ENCODE results near the gene ORC1.
A peak's percentile ranks its signal among the peaks of the same experiment; 100 is the strongest.

Gene ORC1

GRCh38 chr1:52404116-52404974 is at the start of gene ORC1, which contains the start of gene PRPF38A:
TSS of gene ORC1 (minus strand) at chr1:52404423. CDS start at chr1:52402223, 2,200 bp downstream.
TSS of gene PRPF38A (plus strand) at chr1:52404602. CDS start at chr1:52404750, 148 bp downstream.
- peak; percentile 95 for DNase-seq (ENCODE audit: low spot score)
- in situ Hi-C loops (cut with MboI; ENCODE audit: low pct_unique_long_range_greater_than_20kb, low sequenced_read_pairs, unreplicated experiment) = no loop called here
- TF ChIP-seq CTCF (IDR thresholded peaks at IDR 0.05; ENCODE audit: extremely low read depth, insufficient read depth, missing control alignments) = peak; percentile 38

GRCh38 chr1:52444463-52444862 is 40.2 kb upstream of the ORC1 start:
- TF ChIP-seq CTCF (IDR thresholded peaks at IDR 0.05; ENCODE audit: extremely low read depth, insufficient read depth, missing control alignments) = no peak
- DNase-seq (ENCODE audit: low spot score) = no peak
- in situ Hi-C loops (cut with MboI; ENCODE audit: low pct_unique_long_range_greater_than_20kb, low sequenced_read_pairs, unreplicated experiment) = no loop called here

GRCh38 chr1:52439976-52440375 is 35.8 kb upstream of the ORC1 start:
- TF ChIP-seq CTCF (IDR thresholded peaks at IDR 0.05; ENCODE audit: extremely low read depth, insufficient read depth, missing control alignments) = no peak
- in situ Hi-C loops (cut with MboI; ENCODE audit: low pct_unique_long_range_greater_than_20kb, low sequenced_read_pairs, unreplicated experiment) = no loop called here
- DNase-seq (ENCODE audit: low spot score) = no peak

GRCh38 chr1:52436817-52437216 is 32.6 kb upstream of the ORC1 start:
- TF ChIP-seq CTCF (IDR thresholded peaks at IDR 0.05; ENCODE audit: extremely low read depth, insufficient read depth, missing control alignments) = no peak
- in situ Hi-C loops (cut with MboI; ENCODE audit: low pct_unique_long_range_greater_than_20kb, low sequenced_read_pairs, unreplicated experiment) = no loop called here

GRCh38 chr1:52435650-52436049 is 31.4 kb upstream of the ORC1 start:
- DNase-seq (ENCODE audit: low spot score) = no peak
- in situ Hi-C loops (cut with MboI; ENCODE audit: low pct_unique_long_range_greater_than_20kb, low sequenced_read_pairs, unreplicated experiment) = no loop called here
- TF ChIP-seq CTCF (IDR thresholded peaks at IDR 0.05; ENCODE audit: extremely low read depth, insufficient read depth, missing control alignments) = no peak

More at GRCh38 chr1:52436817-52437216, 32.6 kb upstream of the ORC1 start:
- DNase-seq (ENCODE audit: low spot score) = no peak

GRCh38 chr1:52435211-52435610 is 31.0 kb upstream of the ORC1 start:
- in situ Hi-C loops (cut with MboI; ENCODE audit: low pct_unique_long_range_greater_than_20kb, low sequenced_read_pairs, unreplicated experiment) = no loop called here
- no peak for DNase-seq (ENCODE audit: low spot score)
- TF ChIP-seq CTCF (IDR thresholded peaks at IDR 0.05; ENCODE audit: extremely low read depth, insufficient read depth, missing control alignments) = no peak

Data from GM13977 (cell line).